GM13977 (cell line): ENCODE measurements around the gene SWAP70.
A peak's percentile ranks its signal among the peaks of the same experiment; 100 is the strongest.

Experiments used
- DNase-seq: peaks from one replicate; pipeline ENCODE4 v3.0.0; 2012; ENCODE audit warnings: low spot score
- in situ Hi-C: fragments of 300-500 bp; cut with MboI; formaldehyde crosslinking; loops from one replicate; pipeline ENCODE4 v1.12.0; 2022; ENCODE audit warnings: low sequenced_read_pairs, low pct_unique_long_range_greater_than_20kb, mixed read lengths, inconsistent platforms; ENCODE audit not compliant: unreplicated experiment
- TF ChIP-seq, protein P1 (sequence below): IDR thresholded peaks from 2 replicates; pipeline ENCODE4 v1.5.1; 2012; ENCODE audit warnings: mild to moderate bottlenecking, control low read depth; ENCODE audit not compliant: insufficient read depth; ENCODE audit errors: extremely low read depth, missing control alignments

SWAP70 gene

GRCh38 chr11:9756878-9757277, 93.0 kb downstream of the SWAP70 start:
- no peak for DNase-seq
- in situ Hi-C loops: loop anchor here (10.0 kb wide), 2 partner anchors 218 to 558 kb away; no protein-coding TSS in a partner anchor
- TF ChIP-seq, protein P1, sequence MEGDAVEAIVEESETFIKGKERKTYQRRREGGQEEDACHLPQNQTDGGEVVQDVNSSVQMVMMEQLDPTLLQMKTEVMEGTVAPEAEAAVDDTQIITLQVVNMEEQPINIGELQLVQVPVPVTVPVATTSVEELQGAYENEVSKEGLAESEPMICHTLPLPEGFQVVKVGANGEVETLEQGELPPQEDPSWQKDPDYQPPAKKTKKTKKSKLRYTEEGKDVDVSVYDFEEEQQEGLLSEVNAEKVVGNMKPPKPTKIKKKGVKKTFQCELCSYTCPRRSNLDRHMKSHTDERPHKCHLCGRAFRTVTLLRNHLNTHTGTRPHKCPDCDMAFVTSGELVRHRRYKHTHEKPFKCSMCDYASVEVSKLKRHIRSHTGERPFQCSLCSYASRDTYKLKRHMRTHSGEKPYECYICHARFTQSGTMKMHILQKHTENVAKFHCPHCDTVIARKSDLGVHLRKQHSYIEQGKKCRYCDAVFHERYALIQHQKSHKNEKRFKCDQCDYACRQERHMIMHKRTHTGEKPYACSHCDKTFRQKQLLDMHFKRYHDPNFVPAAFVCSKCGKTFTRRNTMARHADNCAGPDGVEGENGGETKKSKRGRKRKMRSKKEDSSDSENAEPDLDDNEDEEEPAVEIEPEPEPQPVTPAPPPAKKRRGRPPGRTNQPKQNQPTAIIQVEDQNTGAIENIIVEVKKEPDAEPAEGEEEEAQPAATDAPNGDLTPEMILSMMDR: no peak

- TF ChIP-seq, protein P1: peak; percentile 94
- DNase-seq: peak; percentile 98
- in situ Hi-C loops: loop anchor here (10.0 kb wide), 2 partner anchors 217 to 557 kb away; no protein-coding TSS in a partner anchor
These were observed 94.1 kb downstream of the SWAP70 start for GRCh38 chr11:9757809-9758636.

- TF ChIP-seq, protein P1: peak; percentile 32
- in situ Hi-C loops: loop anchor here (10.0 kb wide), 2 partner anchors 216 to 556 kb away; no protein-coding TSS in a partner anchor
- peak; percentile 71 for DNase-seq
These were observed 95.0 kb downstream of the SWAP70 start for GRCh38 chr11:9758637-9759518.

DNA sequence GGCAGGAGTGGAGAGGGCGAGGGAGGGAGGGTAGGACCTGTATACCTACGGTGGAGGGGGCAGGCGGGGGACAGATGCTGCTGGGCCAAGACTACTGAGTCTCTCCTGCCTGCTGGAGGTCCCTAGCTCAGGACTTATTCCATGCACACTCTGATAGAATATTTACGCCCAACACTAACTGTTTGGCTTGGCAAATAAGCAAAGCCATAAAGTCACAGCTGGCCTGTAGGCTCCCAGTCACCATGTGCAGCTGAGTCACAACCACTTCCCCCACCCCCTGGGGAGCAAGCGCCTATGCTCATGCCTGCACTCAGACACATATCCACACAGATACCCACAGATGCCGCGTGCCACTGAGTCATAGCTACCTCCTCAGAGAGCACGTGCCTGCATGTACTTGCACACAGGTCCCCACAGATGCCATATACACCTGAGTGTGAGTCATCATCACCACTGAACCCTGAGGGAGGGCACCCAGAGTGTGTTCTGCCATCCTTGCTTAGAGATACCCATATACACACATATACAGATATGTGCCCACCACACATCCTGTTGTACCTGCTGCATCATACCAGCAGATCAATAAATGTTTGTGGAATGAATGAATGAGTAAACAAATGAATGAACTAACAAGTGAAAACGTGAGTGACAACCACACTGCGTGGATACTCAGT, 95.8 kb downstream of the SWAP70 start:
- DNase-seq: peak; percentile 69
- in situ Hi-C loops: loop anchor here (10.0 kb wide), 2 partner anchors 215 to 555 kb away; no protein-coding TSS in a partner anchor
- TF ChIP-seq, protein P1: no peak

GRCh38 chr11:9760193-9760575, 96.3 kb downstream of the SWAP70 start:
- in situ Hi-C loops: no loop called here
- DNase-seq: no peak
- TF ChIP-seq, protein P1: no peak

GRCh38 chr11:9761441-9761945, 97.6 kb downstream of the SWAP70 start:
- TF ChIP-seq, protein P1: no peak
- DNase-seq: no peak
- in situ Hi-C loops: no loop called here
